ENCODE data around the gene SDC1.

DNA sequence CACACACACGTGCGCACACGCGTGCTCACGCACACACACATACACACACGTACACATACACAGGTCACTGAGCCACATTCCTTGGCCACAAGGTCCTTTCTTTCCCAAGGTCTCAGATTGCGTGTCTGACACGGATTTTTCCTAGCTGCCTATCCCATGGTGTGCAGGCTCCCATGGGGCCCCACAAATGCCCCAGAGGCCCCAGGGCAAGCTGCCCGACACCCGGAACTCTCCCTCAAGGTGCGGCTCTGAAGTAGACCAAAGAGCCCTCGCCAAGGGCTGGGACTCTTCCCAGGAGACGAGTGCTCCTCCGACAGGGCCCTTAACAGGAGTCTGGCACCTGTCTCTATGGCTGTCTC, 46.7 kb downstream of the SDC1 start:
- TF ChIP-seq, protein P1, sequence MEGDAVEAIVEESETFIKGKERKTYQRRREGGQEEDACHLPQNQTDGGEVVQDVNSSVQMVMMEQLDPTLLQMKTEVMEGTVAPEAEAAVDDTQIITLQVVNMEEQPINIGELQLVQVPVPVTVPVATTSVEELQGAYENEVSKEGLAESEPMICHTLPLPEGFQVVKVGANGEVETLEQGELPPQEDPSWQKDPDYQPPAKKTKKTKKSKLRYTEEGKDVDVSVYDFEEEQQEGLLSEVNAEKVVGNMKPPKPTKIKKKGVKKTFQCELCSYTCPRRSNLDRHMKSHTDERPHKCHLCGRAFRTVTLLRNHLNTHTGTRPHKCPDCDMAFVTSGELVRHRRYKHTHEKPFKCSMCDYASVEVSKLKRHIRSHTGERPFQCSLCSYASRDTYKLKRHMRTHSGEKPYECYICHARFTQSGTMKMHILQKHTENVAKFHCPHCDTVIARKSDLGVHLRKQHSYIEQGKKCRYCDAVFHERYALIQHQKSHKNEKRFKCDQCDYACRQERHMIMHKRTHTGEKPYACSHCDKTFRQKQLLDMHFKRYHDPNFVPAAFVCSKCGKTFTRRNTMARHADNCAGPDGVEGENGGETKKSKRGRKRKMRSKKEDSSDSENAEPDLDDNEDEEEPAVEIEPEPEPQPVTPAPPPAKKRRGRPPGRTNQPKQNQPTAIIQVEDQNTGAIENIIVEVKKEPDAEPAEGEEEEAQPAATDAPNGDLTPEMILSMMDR (IDR thresholded peaks at IDR 0.05) = no peak
- no peak for TF ChIP-seq POLR2A (IDR thresholded peaks at IDR 0.05)
